ENCODE data around the gene UBR3. TPM values are rescaled to one million over a fixed set of nuclear protein-coding genes. Genes with fewer than 3 reads are reported as not detected.

UBR3 gene
- total RNA-seq, 2 donors from 2014 or later: 28.6 to 32.7 TPM

DNA sequence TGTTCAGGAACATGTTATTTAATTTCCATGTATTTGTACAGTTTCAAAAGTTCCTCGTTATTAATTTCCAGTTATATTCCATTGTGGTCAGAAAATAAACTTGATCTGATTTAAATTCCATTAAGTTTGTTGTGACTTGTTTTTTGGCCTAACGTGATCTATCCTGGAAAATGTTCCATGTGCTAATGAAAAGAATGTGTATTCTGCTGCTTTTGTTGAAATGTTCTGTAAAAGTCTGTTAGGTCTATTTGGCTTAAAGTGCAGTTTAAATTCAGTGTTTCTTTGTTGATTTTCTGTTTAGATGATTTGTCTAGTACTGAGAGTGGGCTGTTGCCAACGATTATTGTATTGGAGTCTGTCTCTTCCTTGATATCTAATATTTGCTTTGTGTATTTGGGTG, 148.0 kb downstream of the UBR3 start:
- H3K4me3 Mint-ChIP-seq: no peak overlapping the region
- H3K9me3 Mint-ChIP-seq: peaks cover 19% of the 10 kb centered on the region
- no peaks in the 10 kb centered on the region for H3K4me1 Mint-ChIP-seq
- H3K27ac Mint-ChIP-seq: no peak overlapping the region
- ATAC-seq (replicated peaks): no peak
- no peaks in the 10 kb centered on the region for H3K27me3 Mint-ChIP-seq
- peaks cover 64% of the 10 kb centered on the region for H3K36me3 Mint-ChIP-seq (ENCODE audit: low read depth)

DNA sequence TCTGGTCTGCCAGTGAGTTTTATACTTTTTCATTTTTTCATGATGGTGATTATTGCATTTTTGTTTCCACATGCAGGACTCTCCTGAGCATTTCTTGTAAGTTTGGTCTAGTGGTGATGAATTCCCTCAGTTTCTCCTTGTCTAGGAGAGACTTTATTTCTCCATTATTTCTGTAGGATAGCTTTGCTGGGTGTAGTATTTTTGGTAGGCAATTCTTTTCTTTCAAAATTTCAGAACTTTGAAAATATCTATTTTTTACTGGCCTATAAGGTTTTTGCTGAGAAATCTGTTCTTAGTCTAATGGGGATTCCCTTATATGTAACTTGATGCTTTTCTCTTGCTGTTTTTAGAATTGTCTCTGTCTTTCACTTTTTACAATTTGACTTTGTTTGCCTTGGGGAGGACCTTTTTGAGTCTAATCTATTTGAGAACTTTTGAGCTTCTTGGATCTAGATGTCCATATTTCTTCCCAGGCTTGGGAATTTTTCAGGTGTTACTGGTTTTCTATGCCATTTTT, 149.1 kb downstream of the UBR3 start:
- Mint-ChIP-seq H3K4me3 (no peak overlapping the region), H3K36me3 (ENCODE audit: low read depth) (peaks cover 63% of the 10 kb centered on the region), H3K27me3 (no peaks in the 10 kb centered on the region), H3K4me1 (no peaks in the 10 kb centered on the region), H3K9me3 (peaks cover 19% of the 10 kb centered on the region), H3K27ac (no peak overlapping the region)
- no peak for ATAC-seq (replicated peaks)

- Mint-ChIP-seq H3K27me3 (no peaks in the 10 kb centered on the region), H3K9me3 (peaks cover 19% of the 10 kb centered on the region), H3K36me3 (ENCODE audit: low read depth) (peaks cover 54% of the 10 kb centered on the region), H3K27ac (no peak overlapping the region), H3K4me1 (no peaks in the 10 kb centered on the region), H3K4me3 (no peak overlapping the region)
- ATAC-seq (replicated peaks): no peak
Measured at GRCh38 chr2:169977530-169977929, 150.3 kb downstream of the UBR3 start.

DNA sequence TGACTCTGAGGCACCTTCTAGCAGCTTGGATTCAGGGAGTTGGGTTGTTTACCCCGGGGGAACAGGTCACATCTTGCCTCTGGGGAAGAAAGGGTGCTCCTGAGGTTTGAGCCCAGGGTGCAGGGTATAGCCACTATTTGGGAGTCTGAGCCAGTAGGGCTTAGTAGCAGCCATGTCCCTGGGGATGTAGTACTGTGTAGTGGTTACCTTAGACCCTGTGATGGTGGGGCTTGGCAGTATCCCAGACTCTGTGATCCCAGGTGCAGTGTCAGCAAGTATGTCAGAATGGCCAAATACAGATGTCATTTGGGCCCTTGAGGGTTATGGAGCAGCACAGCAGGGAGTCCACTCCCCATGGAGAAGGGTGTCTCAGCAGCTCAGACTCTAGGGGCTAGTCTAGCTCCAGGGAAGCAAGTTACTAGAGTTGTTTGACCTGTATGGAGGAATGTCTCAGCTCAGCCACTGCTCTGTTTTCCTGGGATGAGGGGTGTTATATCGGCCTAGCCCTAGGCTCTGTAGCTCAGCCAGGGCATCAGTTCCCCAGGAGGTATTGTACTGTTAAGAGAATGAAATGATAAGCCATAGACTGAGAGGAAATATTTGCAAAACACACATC, 151.3 kb downstream of the UBR3 start:
- ATAC-seq (replicated peaks): no peak
- Mint-ChIP-seq H3K4me3 (no peak overlapping the region), H3K36me3 (ENCODE audit: low read depth) (peaks cover 54% of the 10 kb centered on the region), H3K4me1 (no peaks in the 10 kb centered on the region), H3K9me3 (peaks cover 19% of the 10 kb centered on the region), H3K27me3 (no peaks in the 10 kb centered on the region), H3K27ac (no peak overlapping the region)

DNA sequence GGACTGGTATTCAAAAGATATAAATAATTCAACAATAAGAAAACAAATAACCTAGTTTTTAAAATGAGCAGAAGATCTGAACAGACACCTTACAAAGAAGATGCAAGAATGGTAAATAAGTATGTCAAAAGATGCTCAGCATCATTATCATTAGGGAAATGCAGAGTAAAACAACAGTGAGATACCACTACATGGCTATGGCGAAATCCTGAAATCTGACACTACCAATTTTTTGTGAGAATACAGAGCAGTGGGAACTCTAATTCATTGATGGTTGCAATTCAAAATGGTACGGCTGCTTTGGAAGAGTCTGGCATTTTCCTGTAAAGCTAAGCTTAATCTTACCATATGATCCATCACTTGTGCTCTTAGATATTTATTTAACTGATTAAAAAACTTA, 151.8 kb downstream of the UBR3 start:
- peaks cover 18% of the 10 kb centered on the region for H3K9me3 Mint-ChIP-seq
- peaks cover 50% of the 10 kb centered on the region for H3K36me3 Mint-ChIP-seq (ENCODE audit: low read depth)
- ATAC-seq (replicated peaks): no peak
- no peaks in the 10 kb centered on the region for H3K4me1 Mint-ChIP-seq
- H3K27me3 Mint-ChIP-seq: no peaks in the 10 kb centered on the region
- H3K4me3 Mint-ChIP-seq: no peak overlapping the region
- H3K27ac Mint-ChIP-seq: no peak overlapping the region

DNA sequence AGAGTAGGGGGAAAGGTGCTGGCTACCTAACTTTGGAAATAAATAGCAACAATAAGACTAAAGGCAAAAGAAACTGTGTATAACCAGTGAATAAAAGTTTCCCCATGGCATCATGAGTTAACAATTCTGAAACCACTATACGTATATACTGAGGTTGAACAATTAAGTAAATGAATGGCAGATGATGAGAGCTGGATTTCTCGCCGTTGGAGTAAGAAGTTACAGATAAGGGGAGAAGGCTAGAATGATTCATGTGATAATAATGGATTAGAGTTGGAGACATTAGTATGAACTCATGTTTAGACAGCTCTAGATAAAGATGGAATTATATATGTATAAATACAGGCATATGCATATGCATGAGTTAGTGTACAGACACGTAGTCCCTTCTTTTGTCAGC, 152.7 kb downstream of the UBR3 start:
- no peak overlapping the region for H3K27ac Mint-ChIP-seq
- no peaks in the 10 kb centered on the region for H3K27me3 Mint-ChIP-seq
- H3K4me1 Mint-ChIP-seq: no peaks in the 10 kb centered on the region
- ATAC-seq (replicated peaks): no peak
- peaks cover 11% of the 10 kb centered on the region for H3K9me3 Mint-ChIP-seq
- H3K4me3 Mint-ChIP-seq: no peak overlapping the region
- peaks cover 40% of the 10 kb centered on the region for H3K36me3 Mint-ChIP-seq (ENCODE audit: low read depth)

DNA sequence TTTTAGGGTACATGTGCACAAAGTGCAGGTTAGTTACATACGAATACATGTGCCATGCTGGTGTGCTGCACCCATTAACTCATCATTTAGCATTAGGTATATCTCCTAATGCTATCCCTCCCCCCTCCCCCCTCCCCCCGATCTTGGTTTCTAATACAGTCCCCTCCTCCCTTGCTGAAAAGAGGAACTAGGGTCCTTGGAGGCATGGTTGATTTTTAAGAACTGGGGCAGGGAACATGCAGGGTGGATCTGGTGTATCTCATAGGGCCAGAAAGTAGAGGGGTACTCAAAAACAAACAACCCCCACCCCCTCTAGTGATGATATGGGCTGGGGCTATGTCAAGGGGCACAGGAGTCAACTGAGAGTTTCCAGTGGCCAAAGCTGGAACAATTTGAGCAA, 153.4 kb downstream of the UBR3 start:
- no peak overlapping the region for H3K27ac Mint-ChIP-seq
- peaks cover 5% of the 10 kb centered on the region for H3K9me3 Mint-ChIP-seq
- ATAC-seq (replicated peaks): no peak
- H3K36me3 Mint-ChIP-seq (ENCODE audit: low read depth): peaks cover 39% of the 10 kb centered on the region
- H3K27me3 Mint-ChIP-seq: no peaks in the 10 kb centered on the region
- H3K4me3 Mint-ChIP-seq: no peak overlapping the region
- no peaks in the 10 kb centered on the region for H3K4me1 Mint-ChIP-seq

- H3K9me3 Mint-ChIP-seq: no peaks in the 10 kb centered on the region
- no peak for ATAC-seq (replicated peaks)
- H3K36me3 Mint-ChIP-seq (ENCODE audit: low read depth): peaks cover 38% of the 10 kb centered on the region
- H3K27ac Mint-ChIP-seq: no peak overlapping the region
- H3K4me1 Mint-ChIP-seq: no peaks in the 10 kb centered on the region
- H3K4me3 Mint-ChIP-seq: no peak overlapping the region
- H3K27me3 Mint-ChIP-seq: no peaks in the 10 kb centered on the region
Measured at GRCh38 chr2:169982929-169983328, 155.7 kb downstream of the UBR3 start.

- peaks cover 38% of the 10 kb centered on the region for H3K36me3 Mint-ChIP-seq (ENCODE audit: low read depth)
- H3K27me3 Mint-ChIP-seq: no peaks in the 10 kb centered on the region
- H3K9me3 Mint-ChIP-seq: no peaks in the 10 kb centered on the region
- no peak for ATAC-seq (replicated peaks)
- no peak overlapping the region for H3K4me3 Mint-ChIP-seq
- no peaks in the 10 kb centered on the region for H3K4me1 Mint-ChIP-seq
- no peak overlapping the region for H3K27ac Mint-ChIP-seq
Measured at GRCh38 chr2:169983506-169983905, 156.3 kb downstream of the UBR3 start.

DNA sequence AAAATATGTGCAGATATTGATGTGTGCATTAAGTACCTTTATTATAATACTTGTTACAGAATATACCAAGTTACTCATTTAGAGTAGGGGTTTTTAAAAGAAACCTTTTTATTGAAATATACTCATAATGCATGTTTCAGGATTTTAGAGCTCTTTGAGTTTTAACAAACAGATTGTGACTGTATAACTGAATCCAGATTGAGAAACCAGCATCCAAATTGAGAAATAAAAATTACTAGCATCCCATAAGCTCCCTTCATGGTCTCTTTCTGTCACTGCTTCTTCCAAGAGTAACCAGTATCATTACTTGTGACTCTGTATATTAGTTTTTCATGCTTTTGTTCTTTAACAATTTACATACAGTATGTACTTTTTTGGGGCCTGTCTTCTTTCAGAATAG, 156.9 kb downstream of the UBR3 start:
- ATAC-seq (replicated peaks): no peak
- H3K4me3 Mint-ChIP-seq: no peak overlapping the region
- H3K9me3 Mint-ChIP-seq: no peaks in the 10 kb centered on the region
- H3K27me3 Mint-ChIP-seq: no peaks in the 10 kb centered on the region
- H3K36me3 Mint-ChIP-seq (ENCODE audit: low read depth): peaks cover 39% of the 10 kb centered on the region
- no peaks in the 10 kb centered on the region for H3K4me1 Mint-ChIP-seq
- H3K27ac Mint-ChIP-seq: no peak overlapping the region

GRCh38 chr2:169994752-169995151, 167.5 kb downstream of the UBR3 start:
- Mint-ChIP-seq H3K4me3 (no peak overlapping the region), H3K4me1 (no peaks in the 10 kb centered on the region), H3K36me3 (ENCODE audit: low read depth) (peaks cover 62% of the 10 kb centered on the region), H3K27me3 (no peaks in the 10 kb centered on the region), H3K9me3 (no peaks in the 10 kb centered on the region), H3K27ac (no peak overlapping the region)
- no peak for ATAC-seq (replicated peaks)

DNA sequence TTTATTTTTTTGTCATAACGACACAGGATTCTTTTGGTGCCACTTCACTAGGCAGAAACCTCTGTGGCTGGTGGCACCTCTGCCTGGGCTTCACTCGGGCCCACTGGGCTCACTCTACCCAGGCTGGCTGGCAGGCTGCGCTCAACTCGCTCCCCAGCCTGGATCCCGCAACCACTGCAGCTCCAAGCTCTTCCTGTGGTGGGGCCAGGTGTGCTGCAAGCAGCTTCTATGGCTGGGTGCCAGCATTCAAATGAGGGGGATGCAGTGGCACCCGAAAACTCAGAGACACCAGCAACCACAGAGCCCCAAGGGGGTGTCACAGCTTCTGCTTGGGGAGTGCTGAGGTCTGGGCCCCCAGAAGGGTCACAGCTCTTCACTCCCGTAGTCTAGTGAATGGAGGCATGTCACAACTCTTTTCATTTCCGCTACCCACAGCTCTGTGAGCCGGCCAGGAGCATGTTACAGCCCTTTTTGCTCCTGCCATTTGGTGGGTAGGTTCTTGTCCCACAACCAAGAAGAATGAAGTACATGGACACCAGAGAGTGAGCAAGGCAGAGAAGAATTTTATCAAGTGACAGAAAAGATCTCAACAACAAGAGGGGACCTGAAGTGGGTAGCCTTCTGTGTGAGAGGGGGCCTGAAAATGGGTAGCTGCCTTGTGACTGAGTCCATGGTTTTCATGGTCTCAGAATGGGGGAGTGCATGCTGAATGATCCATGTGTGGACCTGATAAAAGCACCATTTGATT, 170.1 kb downstream of the UBR3 start:
- Mint-ChIP-seq H3K27ac (no peak overlapping the region), H3K27me3 (no peaks in the 10 kb centered on the region), H3K9me3 (no peaks in the 10 kb centered on the region), H3K4me3 (no peak overlapping the region), H3K4me1 (peaks cover 9% of the 10 kb centered on the region), H3K36me3 (ENCODE audit: low read depth) (peaks cover 63% of the 10 kb centered on the region)
- ATAC-seq (replicated peaks): no peak

DNA sequence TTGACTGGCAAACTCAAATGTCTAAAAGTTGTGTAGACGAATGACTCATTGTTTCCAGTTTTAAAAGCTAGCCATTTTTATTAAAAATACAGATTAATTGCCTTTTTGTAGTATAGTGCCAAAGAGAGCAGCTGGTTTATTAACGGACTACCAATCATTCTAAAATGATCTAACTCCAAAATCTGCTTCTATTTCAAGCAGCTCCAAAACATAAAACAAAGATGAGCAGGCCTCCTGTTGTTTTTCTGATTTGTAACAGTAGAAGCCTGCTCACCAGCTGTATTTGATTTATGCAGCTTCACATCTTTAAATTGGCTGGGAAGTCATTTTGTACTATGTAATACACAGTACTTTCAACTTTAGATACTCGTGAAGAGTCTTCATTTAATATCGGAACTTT, 171.8 kb downstream of the UBR3 start:
- Mint-ChIP-seq H3K4me3 (no peak overlapping the region), H3K4me1 (peaks cover 10% of the 10 kb centered on the region), H3K27ac (no peak overlapping the region), H3K9me3 (no peaks in the 10 kb centered on the region), H3K36me3 (ENCODE audit: low read depth) (peaks cover 68% of the 10 kb centered on the region), H3K27me3 (no peaks in the 10 kb centered on the region)
- no peak for ATAC-seq (replicated peaks)

DNA sequence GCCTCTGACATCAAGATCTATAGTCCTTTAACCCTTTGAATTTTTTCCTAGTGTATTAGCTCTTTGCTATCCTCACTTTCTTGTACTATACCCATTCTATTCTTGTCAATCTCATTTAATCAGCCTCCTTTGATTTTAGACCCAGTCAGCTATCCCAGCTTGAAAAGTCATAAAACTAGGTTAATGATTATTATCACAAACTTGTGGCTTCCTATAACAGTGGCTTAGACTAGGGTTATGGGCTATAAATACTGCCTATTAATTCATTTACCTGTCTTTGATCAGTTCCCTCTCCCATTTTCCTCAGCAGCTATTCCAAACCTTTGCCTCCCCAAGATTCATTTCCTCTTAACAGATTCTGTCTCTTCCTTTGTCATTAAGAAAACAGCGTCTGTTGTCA, 174.8 kb downstream of the UBR3 start:
- Mint-ChIP-seq H3K27me3 (no peaks in the 10 kb centered on the region), H3K36me3 (ENCODE audit: low read depth) (peaks cover 72% of the 10 kb centered on the region), H3K4me3 (no peak overlapping the region), H3K27ac (no peak overlapping the region), H3K9me3 (no peaks in the 10 kb centered on the region), H3K4me1 (peaks cover 10% of the 10 kb centered on the region)
- ATAC-seq (replicated peaks): no peak

GRCh38 chr2:170005702-170006101, 178.4 kb downstream of the UBR3 start:
- peaks cover 69% of the 10 kb centered on the region for H3K36me3 Mint-ChIP-seq (ENCODE audit: low read depth)
- H3K27ac Mint-ChIP-seq: no peak overlapping the region
- no peaks in the 10 kb centered on the region for H3K27me3 Mint-ChIP-seq
- no peaks in the 10 kb centered on the region for H3K9me3 Mint-ChIP-seq
- no peak for ATAC-seq (replicated peaks)
- no peak overlapping the region for H3K4me3 Mint-ChIP-seq
- H3K4me1 Mint-ChIP-seq: peaks cover 6% of the 10 kb centered on the region
